GM19193 (cell line): Measurements from ENCODE around the gene SRL.

Experiments used
- POLR2A ChIP-seq: IDR thresholded peaks from 4 replicates; pipeline ENCODE4 v1.6.1; 2011; ENCODE audit not compliant: insufficient read depth, insufficient read length; ENCODE audit errors: extremely low read depth

The SRL gene

GRCh38 chr16:4241928-4242283, at the start of gene SRL:
SRL (minus strand) TSS chr16:4242080; CDS start chr16:4242067, 13 bp downstream.
- no peak for TF ChIP-seq POLR2A

- no peak for TF ChIP-seq POLR2A
Measured at GRCh38 chr16:4290236-4290830, 48.5 kb upstream of the SRL start.

DNA sequence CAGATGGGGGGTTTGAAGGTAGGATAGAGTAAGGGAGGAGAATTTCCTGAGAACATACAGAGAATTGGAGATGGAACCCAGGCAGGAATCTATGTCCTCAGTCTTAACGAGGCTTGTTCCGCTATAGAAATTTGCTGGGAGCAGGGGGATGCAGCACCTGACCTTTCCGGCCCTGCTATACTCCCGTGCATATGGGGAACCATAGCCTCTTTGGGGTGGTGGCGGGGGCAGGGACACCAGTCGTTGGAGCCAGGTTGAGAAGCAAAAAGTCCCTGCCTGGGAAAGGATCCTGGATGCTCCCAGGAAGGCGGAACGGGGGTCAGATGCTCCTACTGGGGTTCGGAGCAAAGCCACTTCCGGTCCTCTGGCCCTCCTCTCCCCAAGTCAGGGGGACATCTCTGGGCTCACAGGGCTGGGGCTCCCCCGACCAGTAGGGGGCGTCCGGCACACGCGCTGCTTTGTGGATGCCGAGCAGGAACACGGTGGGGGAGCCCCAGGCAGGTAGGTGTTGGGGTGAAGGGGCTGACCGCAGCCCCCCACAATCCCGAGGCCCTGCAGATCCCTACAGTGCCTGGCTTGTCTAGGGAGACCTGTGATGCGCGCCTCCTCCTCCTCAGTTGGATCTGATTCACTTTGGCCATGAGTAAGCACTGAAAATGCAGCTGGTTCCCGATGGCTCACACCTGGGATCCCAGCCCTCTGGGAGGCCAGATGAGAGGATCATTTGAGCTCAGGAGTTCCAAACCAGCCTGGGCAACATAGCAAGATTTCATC, 46.5 kb upstream of the SRL start:
- TF ChIP-seq POLR2A: no peak

DNA sequence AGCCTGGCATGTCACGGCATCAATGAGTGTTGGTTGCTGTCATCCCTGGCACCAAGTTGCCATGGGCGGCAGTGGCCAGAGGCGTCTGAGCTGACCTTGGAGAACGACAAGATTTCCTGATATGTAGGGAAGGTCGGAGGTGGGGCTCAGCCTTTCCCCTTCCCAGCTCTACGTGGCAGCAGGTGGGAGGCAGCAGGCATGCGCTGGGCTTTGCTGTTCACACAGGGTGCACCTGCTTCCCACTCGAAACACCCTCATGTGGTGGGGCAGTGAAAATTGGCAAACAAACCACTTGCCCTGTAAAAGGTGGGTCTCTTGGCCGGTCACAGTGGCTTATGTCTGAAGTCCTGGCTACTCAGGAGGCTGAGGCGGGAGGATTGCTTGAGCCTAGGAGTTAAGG, 43.3 kb upstream of the SRL start:
- TF ChIP-seq POLR2A: no peak

DNA sequence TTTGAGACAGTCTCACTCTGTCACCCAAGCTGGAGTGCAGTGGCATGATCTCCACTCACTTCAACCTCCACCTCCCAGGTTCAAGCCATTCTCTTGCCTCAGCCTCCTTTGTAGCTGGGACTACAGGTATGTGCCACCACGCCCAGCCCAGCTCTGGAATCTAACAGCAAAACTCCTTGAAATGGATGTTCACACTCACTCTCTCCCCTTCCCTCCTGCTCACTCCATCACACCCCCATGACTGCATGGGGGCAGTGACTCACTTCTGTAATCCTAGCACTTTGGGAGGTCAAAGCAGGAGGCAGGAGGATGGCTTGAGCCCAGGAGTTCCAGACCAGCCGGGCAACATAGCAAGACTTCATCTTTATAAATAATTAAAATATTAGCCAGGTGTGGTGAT, 42.1 kb upstream of the SRL start:
- TF ChIP-seq POLR2A: no peak

GRCh38 chr16:4283441-4283840, 41.6 kb upstream of the SRL start:
- TF ChIP-seq POLR2A: no peak

GRCh38 chr16:4280625-4281024, 38.7 kb upstream of the SRL start:
- TF ChIP-seq POLR2A: no peak

DNA sequence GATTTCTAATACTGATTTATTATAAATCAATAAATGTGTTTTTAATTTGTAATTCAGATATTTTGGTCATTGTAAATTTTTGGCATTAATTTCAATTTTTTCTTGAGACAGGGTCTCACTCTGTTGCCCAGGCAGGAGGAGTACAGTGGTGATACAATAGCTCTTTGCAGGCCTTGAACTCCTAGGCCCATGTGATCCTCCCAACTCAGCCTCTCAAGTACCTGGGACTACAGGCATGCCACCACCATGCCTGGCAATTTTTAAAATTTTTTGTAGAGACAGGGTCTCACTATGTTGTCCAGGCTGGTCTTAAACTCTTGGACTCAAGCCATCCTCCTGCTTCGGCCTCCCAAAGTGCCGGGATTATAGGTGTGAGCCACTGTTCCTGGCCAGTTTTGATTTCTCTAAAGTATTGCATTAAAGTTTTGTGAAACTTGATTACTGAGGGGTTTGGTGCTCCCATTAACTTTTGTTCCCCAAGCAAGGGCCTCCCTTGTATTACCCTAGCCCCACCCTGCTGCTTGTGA, 36.2 kb upstream of the SRL start:
- TF ChIP-seq POLR2A: no peak

DNA sequence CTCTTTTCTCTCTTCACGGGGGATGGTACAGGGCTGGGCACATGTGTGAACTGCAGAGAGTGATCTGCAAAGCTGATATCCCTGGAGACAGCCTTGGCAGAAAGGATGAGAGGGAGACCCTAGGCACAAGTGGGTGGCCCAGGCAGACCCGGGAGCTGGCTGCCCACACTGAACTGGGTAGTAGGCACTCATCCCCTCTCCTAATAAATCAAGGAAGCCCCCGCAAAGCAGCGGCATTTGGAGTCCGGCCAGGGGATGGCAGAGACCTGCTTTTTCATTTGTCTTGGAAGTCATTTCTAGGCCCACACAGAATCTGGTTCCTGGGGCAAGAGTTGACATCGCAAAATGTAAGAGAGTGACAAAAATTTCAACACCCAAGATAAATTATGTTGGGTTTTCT, 34.0 kb upstream of the SRL start:
- no peak for TF ChIP-seq POLR2A

DNA sequence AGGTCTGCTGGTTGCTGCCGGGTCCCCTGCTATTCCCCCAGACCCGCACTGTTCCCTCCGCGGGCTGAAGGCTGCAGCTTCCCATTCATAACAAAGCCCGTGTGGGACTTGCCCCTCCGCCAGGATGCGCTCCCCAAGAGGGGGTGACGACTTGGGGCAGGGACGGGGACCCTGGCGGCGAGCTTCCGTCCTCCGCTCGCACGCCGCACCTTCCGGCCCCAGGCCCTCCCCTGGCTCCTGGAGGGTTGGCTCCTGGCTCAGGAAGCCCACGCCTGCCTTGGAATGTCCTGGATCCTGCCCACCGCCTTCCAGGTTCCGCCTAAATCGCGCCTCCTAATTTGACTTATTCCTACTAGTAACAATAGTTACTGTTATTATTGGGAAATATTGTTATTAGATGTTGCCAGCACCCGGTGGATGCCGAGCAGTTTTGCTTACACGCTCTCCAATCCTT, 32.0 kb upstream of the SRL start:
- TF ChIP-seq POLR2A: no peak

GRCh38 chr16:4272114-4272956, 30.5 kb upstream of the SRL start:
- TF ChIP-seq POLR2A: no peak

DNA sequence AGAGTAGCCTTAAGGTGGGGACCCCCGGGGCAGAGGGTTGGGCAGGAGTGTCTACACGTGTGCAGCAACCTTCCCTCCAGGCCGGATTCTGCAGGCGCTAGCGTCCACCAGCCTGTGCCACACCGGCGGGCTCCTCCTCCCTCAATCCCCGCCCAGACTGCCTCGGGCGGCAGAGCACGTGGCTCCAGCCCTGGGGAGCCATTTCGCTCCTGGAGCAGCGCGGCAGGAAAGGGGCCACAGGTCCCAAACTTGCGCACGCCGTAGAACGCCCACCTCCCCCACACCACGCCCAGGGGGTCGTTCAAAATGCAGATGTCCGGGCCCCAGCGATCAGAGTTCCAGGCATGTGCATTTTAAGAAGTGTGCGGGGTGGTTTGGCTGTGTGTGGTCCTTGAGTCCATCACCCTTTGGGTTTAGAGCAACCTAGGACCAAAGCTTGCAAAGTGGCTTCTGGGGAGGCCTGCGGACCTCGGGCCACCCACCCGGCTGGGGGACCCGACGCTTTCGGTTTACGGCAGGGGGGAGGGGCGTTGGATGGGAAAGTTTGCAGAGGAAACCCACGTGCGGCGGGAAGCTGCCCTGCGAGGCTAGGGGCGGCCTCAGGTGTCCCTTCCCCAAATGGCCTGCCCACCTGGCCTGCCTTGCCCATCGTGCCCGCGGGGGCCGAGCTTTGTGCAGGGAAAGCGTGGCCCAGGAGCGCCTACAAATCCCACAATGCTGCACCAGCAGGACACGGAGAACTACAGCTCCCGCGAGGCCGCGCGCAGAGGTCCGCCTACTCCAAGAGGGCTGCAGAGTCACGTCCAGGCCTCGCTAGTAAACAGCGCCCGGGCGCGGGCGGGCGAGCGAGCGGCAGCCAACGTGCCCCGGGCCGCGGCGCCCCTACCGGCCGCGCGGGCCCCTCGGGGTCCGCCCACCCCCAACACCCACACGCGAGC, 29.6 kb upstream of the SRL start:
- TF ChIP-seq POLR2A: peak; percentile 65

- TF ChIP-seq POLR2A: no peak
Measured at GRCh38 chr16:4270595-4270994, 28.7 kb upstream of the SRL start.

DNA sequence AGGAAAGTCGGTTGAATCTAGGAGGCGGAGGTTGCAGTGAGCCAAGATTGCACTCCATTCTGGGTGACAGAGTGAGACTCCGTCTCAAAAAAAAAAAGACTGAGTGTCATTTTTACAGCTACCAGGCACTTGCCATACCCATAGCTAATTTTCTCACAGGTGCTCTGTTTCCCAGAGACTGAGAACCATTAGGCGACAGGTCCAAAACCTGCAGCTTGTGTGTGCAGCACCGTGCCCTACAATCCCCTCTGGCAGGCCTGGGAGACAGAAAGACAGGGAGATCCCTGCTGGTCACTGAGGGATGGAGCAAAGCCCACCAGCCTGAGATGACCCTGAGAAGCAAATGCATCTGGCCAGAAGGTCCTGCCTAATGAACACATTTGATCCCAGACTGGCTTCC, 28.2 kb upstream of the SRL start:
- no peak for TF ChIP-seq POLR2A

DNA sequence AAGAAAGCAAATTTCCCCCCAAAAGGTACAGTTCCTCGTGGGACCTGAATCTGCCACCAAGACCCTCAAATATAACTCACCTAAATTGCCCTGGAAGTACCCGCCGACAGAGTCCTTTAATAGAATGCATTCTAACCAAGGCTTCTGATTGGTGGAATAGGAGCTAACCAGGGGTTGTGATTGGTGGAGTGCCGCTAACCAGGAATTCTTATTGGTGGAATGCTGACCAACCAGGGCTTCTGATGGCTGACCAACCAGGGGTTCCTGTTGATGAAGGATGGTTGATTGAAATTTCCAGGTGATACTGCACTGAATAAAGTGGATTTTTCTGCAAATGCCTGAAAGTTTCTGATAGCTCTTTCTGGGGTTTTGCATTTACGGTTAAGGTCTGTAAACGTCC, 24.5 kb upstream of the SRL start:
- no peak for TF ChIP-seq POLR2A

- TF ChIP-seq POLR2A: no peak
Measured at GRCh38 chr16:4265676-4266075, 23.8 kb upstream of the SRL start.
